B cell (primary cell): ENCODE results near the gene RPL27. TPM values are rescaled to one million over a fixed set of nuclear protein-coding genes. Genes with fewer than 3 reads are reported as not detected.

Experiments used
- ATAC-seq: fragments of 200-7000 bp; cut with Tn5 transposase; one replicate; pipeline ENCODE4 v1.10.0; 2021; ENCODE audit warnings: low read depth, mild to moderate bottlenecking, moderate number of reproducible peaks, moderate library complexity
- CTCF ChIA-PET: fragments of 350-600 bp; sonication (Branson Sonifier 250); formaldehyde crosslinking; loops from one replicate; lab custom pipeline; 2021; ENCODE audit warnings: antibody characterized with exemption, inconsistent platforms; lab: Charles Lee
- POLR2A ChIA-PET: fragments of 350-600 bp; sonication (Branson Sonifier 250); formaldehyde crosslinking; loops from one replicate; lab custom pipeline; 2021; ENCODE audit warnings: antibody characterized with exemption; lab: Charles Lee
- DNase-seq: peaks from one replicate; pipeline ENCODE4 v3.0.0; 2013
- H2AFZ ChIP-seq: 2 replicates; pipeline ENCODE4 v1.6.1; 2012; ENCODE audit warnings: mild to moderate bottlenecking, low read depth, low read length; ENCODE audit not compliant: insufficient read depth, poor library complexity, severe bottlenecking
- H3K27ac ChIP-seq, 2 donors: 1 replicate in 1 of 2; 2 replicates in 1 of 2; pipeline ENCODE4 v1.5.1; 2012 to 2013; ENCODE audit warnings: low read length in 2 of 2, mild to moderate bottlenecking in 2 of 2, moderate library complexity in 1 of 2
- H3K27me3 ChIP-seq, 4 experiments: fragments of 200-600 bp in 1 of 4; sonication (generic) in 1 of 4; replicated peaks in 1 of 4; 1 replicate in 2 of 4; 2 replicates in 2 of 4; pipeline versions ENCODE4 v1.6.1 to v1.7.0; 2013 to 2016; ENCODE audit warnings: low read length in 3 of 4, mild to moderate bottlenecking in 2 of 4, mixed read lengths in 1 of 4, moderate library complexity in 1 of 4; ENCODE audit not compliant: insufficient read depth in 4 of 4, control insufficient read depth in 3 of 4; ENCODE audit errors: control extremely low read depth in 1 of 4
- H3K36me3 ChIP-seq, 2 experiments: replicated peaks in 1 of 2; 1 replicate in 1 of 2; 2 replicates in 1 of 2; pipeline versions ENCODE4 v1.6.1 to v1.7.1; 2013; ENCODE audit warnings: low read length in 1 of 2; ENCODE audit not compliant: insufficient read depth in 2 of 2, control insufficient read depth in 1 of 2; ENCODE audit errors: control extremely low read depth in 1 of 2, extremely low read depth in 1 of 2
- H3K4me1 ChIP-seq, 2 donors: fragments of 200-600 bp in 1 of 2; sonication (generic) in 1 of 2; 1 replicate in 1 of 2; 2 replicates in 1 of 2; pipeline versions ENCODE4 v1.5.1 to v1.6.1; 2013 to 2017; ENCODE audit warnings: low read length in 2 of 2; ENCODE audit not compliant: control insufficient read depth in 2 of 2, insufficient read depth in 2 of 2
- H3K4me2 ChIP-seq: replicated peaks from 2 replicates; pipeline ENCODE3; 2012; ENCODE audit warnings: mild to moderate bottlenecking, low read depth, low read length; ENCODE audit not compliant: poor library complexity, severe bottlenecking
- H3K4me3 ChIP-seq, 5 experiments: fragments of 200-600 bp in 1 of 5; sonication (generic) in 1 of 5; 1 replicate in 3 of 5; 2 replicates in 2 of 5; pipeline versions ENCODE4 v1.5.1 to v1.7.0; 2011 to 2016; ENCODE audit warnings: low read length in 4 of 5, mild to moderate bottlenecking in 4 of 5, low read depth in 2 of 5, control low read depth in 1 of 5, moderate library complexity in 1 of 5; ENCODE audit not compliant: insufficient read depth in 1 of 5; ENCODE audit errors: control extremely low read depth in 1 of 5, extremely low read depth in 1 of 5
- H3K79me2 ChIP-seq: fragments of 200-600 bp; sonication (generic); one replicate; pipeline ENCODE4 v1.6.0; 2016; ENCODE audit warnings: low read length; ENCODE audit not compliant: control insufficient read depth, insufficient read depth
- H3K9ac ChIP-seq: fragments of 200-600 bp; sonication (generic); 2 replicates; pipeline ENCODE4 v1.6.1; 2017; ENCODE audit warnings: mild to moderate bottlenecking, low read length, moderate library complexity
- H3K9me3 ChIP-seq, 3 donors: one replicate each; pipeline versions ENCODE4 v1.6.1 to v1.7.1; 2013; ENCODE audit warnings: low read length in 2 of 3; ENCODE audit not compliant: control insufficient read depth in 2 of 3, insufficient read depth in 1 of 3; ENCODE audit errors: control extremely low read depth in 1 of 3
- H4K20me1 ChIP-seq: 2 replicates; pipeline ENCODE4 v1.6.0; 2012; ENCODE audit warnings: mild to moderate bottlenecking, low read length; ENCODE audit not compliant: insufficient read depth, control insufficient read depth, poor library complexity, severe bottlenecking
- H3K27ac Mint-ChIP-seq: one replicate; pipeline ENCODE4 v1.8.0; 2021; ENCODE audit warnings: mixed read lengths
- H3K27me3 Mint-ChIP-seq: one replicate; pipeline ENCODE4 v1.8.0; 2021; ENCODE audit warnings: mixed read lengths
- H3K4me1 Mint-ChIP-seq: one replicate; pipeline ENCODE4 v1.8.0; 2021; ENCODE audit warnings: mixed read lengths
- H3K4me3 Mint-ChIP-seq: one replicate; pipeline ENCODE4 v1.8.0; 2021; ENCODE audit warnings: mixed read lengths
- H3K9me3 Mint-ChIP-seq: one replicate; pipeline ENCODE4 v1.8.0; 2022; ENCODE audit warnings: mixed read lengths; ENCODE audit not compliant: insufficient read depth
- CTCF ChIP-seq: fragments of 200-600 bp; IDR thresholded peaks from one replicate; pipeline ENCODE4 v1.8.0; 2022; ENCODE audit warnings: antibody characterized with exemption, mild to moderate bottlenecking
- EZH2 ChIP-seq: IDR thresholded peaks from 2 replicates; pipeline ENCODE4 v1.6.1; 2012; ENCODE audit warnings: borderline replicate concordance, low read depth, mild to moderate bottlenecking, moderate library complexity, low read length; ENCODE audit not compliant: insufficient read depth, poor library complexity, severe bottlenecking
- WGBS: methylation state at CpG from one replicate; pipeline ENCODE4 v1.1.5; 2013; ENCODE audit warnings: missing lambda C conversion rate; ENCODE audit not compliant: insufficient coverage; 5-methylcytosine and 5-hydroxymethylcytosine counted together
- intact Hi-C: fragments of 100-400 bp; cut with micrococcal nuclease; formaldehyde crosslinking; loops from one replicate; pipeline ENCODE4 v1.10.0; 2022
- polyA plus RNA-seq: library from polyadenylated mRNA; depleted of rRNA; stranded (reverse); fragments of >200 nt; gene quantifications from 2 replicates; pipeline ENCODE4 v1.2.3, GENCODE V29; 2012
- total RNA-seq, 2 donors: library from RNA; stranded (reverse); fragments of 120-200 nt in 1 of 2; gene quantifications; 1 replicate in 1 of 2; 2 replicates in 1 of 2; pipeline versions ENCODE4 v1.2.3 to v1.2.4, GENCODE V29; 2013 to 2022

RPL27 gene
- total and polyA plus RNA-seq, 2 donors (not counting 1 experiment from before 2014, with no cell fraction given): 1,087 to 3,493 TPM

- Histone ChIP-seq H3K27me3 (no peaks in the 10 kb centered on the region), H3K4me3 (no peak overlapping the region), H3K79me2 (no peaks in the 10 kb centered on the region), H2AFZ (no peak overlapping the region), H3K36me3 (no peaks in the 10 kb centered on the region), H3K9ac (no peak overlapping the region), H3K4me1 (peaks cover 0 to 17% of the 10 kb centered on the region in 2 donors), H3K4me2 (no peak overlapping the region), H4K20me1 (no peaks in the 10 kb centered on the region), H3K9me3 (no peaks in the 10 kb centered on the region), H3K27ac (no peak overlapping the region)
- Mint-ChIP-seq H3K4me3 (no peak overlapping the region), H3K27me3 (no peaks in the 10 kb centered on the region), H3K4me1 (peaks cover 13% of the 10 kb centered on the region), H3K27ac (peak overlapping the region; percentile 29), H3K9me3 (no peaks in the 10 kb centered on the region)
- ChIA-PET POLR2A (interaction anchor here (0.6 to 0.8 kb wide), 2 partner anchors 287 to 288 kb away, joined by 3 to 10 read pairs; no protein-coding TSS in a partner anchor), CTCF (interaction anchor here (0.6 kb wide), 2 partner anchors 174 to 588 kb away, joined by 3 to 4 read pairs; no protein-coding TSS in a partner anchor)
- intact Hi-C loops: no loop called here
- ATAC-seq (no peak), DNase-seq (peak; percentile 27)
- TF ChIP-seq EZH2: no peak
- TF ChIP-seq CTCF: no peak
- WGBS: 96% methylated on average over 14 of the region's 17 CpGs
Observed at GRCh38 chr17:43028221-43028861, 30.1 kb downstream of the RPL27 start.

GRCh38 chr17:43030137-43030767, 32.0 kb downstream of the RPL27 start:
- H4K20me1 ChIP-seq: no peaks in the 10 kb centered on the region
- TF ChIP-seq EZH2 (no peak), CTCF (no peak)
- no peak for ATAC-seq
- H3K4me1 ChIP-seq: peaks cover 0 to 3% of the 10 kb centered on the region in 2 donors
- H3K27me3 ChIP-seq: no peaks in the 10 kb centered on the region
- no peak overlapping the region for H2AFZ ChIP-seq
- ChIA-PET POLR2A (no interaction called here), CTCF (interaction anchor here (0.7 kb wide), 1 partner anchor 11 kb away, joined by 3 read pairs; no protein-coding TSS in a partner anchor)
- no peak overlapping the region for H3K4me3 ChIP-seq
- no peaks in the 10 kb centered on the region for H3K9me3 ChIP-seq
- no peak overlapping the region for H3K4me2 ChIP-seq
- peaks cover 3% of the 10 kb centered on the region for H3K4me1 Mint-ChIP-seq
- H3K27ac Mint-ChIP-seq: no peak overlapping the region
- H3K9ac ChIP-seq: no peak overlapping the region
- no peak overlapping the region for H3K4me3 Mint-ChIP-seq
- WGBS: 90% methylated on average over 6 of the region's 6 CpGs
- no peaks in the 10 kb centered on the region for H3K36me3 ChIP-seq
- H3K79me2 ChIP-seq: no peaks in the 10 kb centered on the region
- H3K27ac ChIP-seq: no peak overlapping the region
- H3K9me3 Mint-ChIP-seq: no peaks in the 10 kb centered on the region
- intact Hi-C loops: no loop called here
- DNase-seq: no peak
- H3K27me3 Mint-ChIP-seq: no peaks in the 10 kb centered on the region
